Left lung (tissue), 10 donors: Measurements from ENCODE around the gene TRPC4. TPM values are rescaled to one million over a fixed set of nuclear protein-coding genes. Genes with fewer than 3 reads are reported as not detected.

Experiments used
- ATAC-seq: fragments of 200-7000 bp; cut with Tn5 transposase; one replicate; pipeline ENCODE4 v1.9.1; 2020; ENCODE audit warnings: moderate library complexity
- DNase-seq, 4 donors: peaks; one replicate each; pipeline ENCODE4 v3.0.0-alpha.2; 2013 to 2020
- H3K27ac ChIP-seq, 2 donors: fragments of 200-600 bp; sonication (generic) in 1 of 2; one replicate each; pipeline versions ENCODE4 v1.5.0 to v1.8.0; 2020 to 2021
- H3K27me3 ChIP-seq, 2 donors: fragments of 200-600 bp; sonication (generic) in 1 of 2; one replicate each; pipeline versions ENCODE4 v1.5.0 to v1.8.0; 2020 to 2021
- H3K36me3 ChIP-seq, 2 donors: fragments of 200-600 bp; sonication (generic) in 1 of 2; one replicate each; pipeline versions ENCODE4 v1.5.0 to v1.8.0; 2020 to 2021
- H3K4me1 ChIP-seq, 2 donors: fragments of 200-600 bp; one replicate each; pipeline ENCODE4 v1.8.0; 2021
- H3K4me3 ChIP-seq, 2 donors: fragments of 200-600 bp; sonication (generic) in 1 of 2; one replicate each; pipeline versions ENCODE4 v1.5.0 to v1.8.0; 2020 to 2021; ENCODE audit warnings: mild to moderate bottlenecking in 1 of 2
- H3K9me3 ChIP-seq, 2 donors: fragments of 200-600 bp; sonication (generic) in 1 of 2; one replicate each; pipeline versions ENCODE4 v1.5.0 to v1.8.0; 2020 to 2021
- intact Hi-C, 2 donors: fragments of 100-400 bp; cut with DNase I; formaldehyde crosslinking; loops; one replicate each; pipeline versions ENCODE4 v1.11.2 to v1.14.2; 2022
- polyA plus RNA-seq, 6 donors: library from polyadenylated mRNA; unstranded; fragments of 120-200 nt; gene quantifications; one replicate each; pipeline ENCODE4 v1.2.1, GENCODE V29; 2013; ENCODE audit not compliant: insufficient read length in 6 of 6
- total RNA-seq, 2 donors: library from RNA; stranded (reverse); fragmentation: NEBNext Ultra II Directional; extraction: Animal tissue kit (Norgen Biotek cat#: 25700); gene quantifications; one replicate each; pipeline ENCODE4 v1.2.1, GENCODE V29; 2021
- TF ChIP-seq, protein P1 (sequence below), 2 donors: fragments of 200-600 bp; sonication (generic) in 1 of 2; IDR thresholded peaks; one replicate each; pipeline versions ENCODE4 v1.5.0 to v1.8.0; 2021; ENCODE audit warnings: antibody characterized with exemption in 2 of 2
- donor health status: DM: no; HTN: yes; CAD: no.
- donor health status: DM: no; HTN: no; CAD: no.

The TRPC4 gene
- total and polyA plus RNA-seq, 8 donors, result 0.13 to 2.1 (median 0.25) TPM

DNA sequence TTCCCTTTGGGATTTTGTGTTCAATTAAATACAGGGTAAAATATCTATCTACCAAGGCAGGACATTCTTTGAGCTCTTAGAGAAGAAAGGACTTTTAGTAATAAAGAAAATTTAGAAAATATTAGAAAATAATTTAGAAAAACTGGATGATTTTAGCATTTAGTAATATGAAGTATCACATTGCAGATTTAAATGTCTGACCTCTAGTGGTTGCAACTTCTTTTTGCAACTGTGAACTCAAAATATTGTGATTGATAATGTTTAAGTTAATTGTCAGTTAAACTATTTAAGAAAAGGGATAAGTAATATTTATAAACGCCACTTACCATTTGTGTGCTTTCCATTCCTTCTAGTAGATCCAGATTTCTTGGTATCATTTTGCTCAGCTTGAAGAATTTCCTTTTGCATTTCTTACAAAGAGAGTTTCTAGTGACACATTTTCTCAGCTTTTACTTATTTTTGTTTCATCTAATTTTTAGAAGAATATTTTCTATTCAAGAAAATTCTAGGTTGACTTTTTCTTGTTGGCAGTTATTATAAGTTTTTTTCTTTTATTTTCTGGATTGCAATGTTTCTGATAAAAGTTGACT is 260.7 kb downstream of the TRPC4 start:
- ATAC-seq (no peak), DNase-seq (no peak)
- Histone ChIP-seq H3K36me3 (no peaks in the 10 kb centered on the region), H3K4me3 (no peak overlapping the region), H3K27ac (no peak overlapping the region), H3K9me3 (peaks cover 0 to 1% of the 10 kb centered on the region in 2 donors), H3K27me3 (no peaks in the 10 kb centered on the region), H3K4me1 (no peaks in the 10 kb centered on the region)
- TF ChIP-seq, protein P1, sequence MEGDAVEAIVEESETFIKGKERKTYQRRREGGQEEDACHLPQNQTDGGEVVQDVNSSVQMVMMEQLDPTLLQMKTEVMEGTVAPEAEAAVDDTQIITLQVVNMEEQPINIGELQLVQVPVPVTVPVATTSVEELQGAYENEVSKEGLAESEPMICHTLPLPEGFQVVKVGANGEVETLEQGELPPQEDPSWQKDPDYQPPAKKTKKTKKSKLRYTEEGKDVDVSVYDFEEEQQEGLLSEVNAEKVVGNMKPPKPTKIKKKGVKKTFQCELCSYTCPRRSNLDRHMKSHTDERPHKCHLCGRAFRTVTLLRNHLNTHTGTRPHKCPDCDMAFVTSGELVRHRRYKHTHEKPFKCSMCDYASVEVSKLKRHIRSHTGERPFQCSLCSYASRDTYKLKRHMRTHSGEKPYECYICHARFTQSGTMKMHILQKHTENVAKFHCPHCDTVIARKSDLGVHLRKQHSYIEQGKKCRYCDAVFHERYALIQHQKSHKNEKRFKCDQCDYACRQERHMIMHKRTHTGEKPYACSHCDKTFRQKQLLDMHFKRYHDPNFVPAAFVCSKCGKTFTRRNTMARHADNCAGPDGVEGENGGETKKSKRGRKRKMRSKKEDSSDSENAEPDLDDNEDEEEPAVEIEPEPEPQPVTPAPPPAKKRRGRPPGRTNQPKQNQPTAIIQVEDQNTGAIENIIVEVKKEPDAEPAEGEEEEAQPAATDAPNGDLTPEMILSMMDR (IDR thresholded peaks at IDR 0.05), result peak; percentile 10 to 20
- intact Hi-C loops, result no loop called here

DNA sequence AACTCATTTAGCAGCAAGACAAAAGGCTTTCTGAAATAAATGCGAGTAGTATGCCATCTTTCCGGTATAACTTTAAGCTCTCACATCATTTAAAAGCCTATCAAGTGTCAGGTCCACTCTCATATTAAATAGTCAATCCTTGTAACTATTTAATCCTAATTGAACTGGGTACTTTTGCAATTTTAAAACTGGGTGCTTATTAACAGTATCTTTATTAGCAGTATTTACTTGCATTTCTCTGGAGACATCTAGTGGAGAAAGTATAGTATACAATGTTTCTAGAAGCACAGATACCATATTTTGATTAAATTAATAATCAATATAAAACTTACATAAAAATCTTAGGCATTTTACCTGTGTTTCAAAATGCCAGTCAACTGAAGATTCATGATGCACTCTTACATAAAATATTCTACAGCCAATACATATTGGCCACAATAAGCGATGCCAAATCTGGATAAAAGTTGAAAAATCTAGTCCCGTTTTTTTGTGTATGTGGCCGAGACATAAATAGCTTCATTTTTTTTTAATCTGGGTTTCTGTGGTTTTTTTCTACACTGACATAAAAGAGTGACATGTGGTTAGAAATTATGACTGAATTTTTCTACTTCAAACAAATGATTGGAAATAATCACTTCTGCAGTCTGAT is 266.7 kb downstream of the TRPC4 start:
- DNase-seq, result no peak
- Histone ChIP-seq H3K4me3 (no peak overlapping the region), H3K9me3 (peaks cover 0 to 1% of the 10 kb centered on the region in 2 donors), H3K27ac (no peak overlapping the region), H3K4me1 (no peaks in the 10 kb centered on the region), H3K36me3 (no peaks in the 10 kb centered on the region), H3K27me3 (no peaks in the 10 kb centered on the region)
- TF ChIP-seq, protein P1 (IDR thresholded peaks at IDR 0.05), result peak; percentile 21 to 53
- peak; percentile 52 for ATAC-seq
- intact Hi-C loops, result loop anchor here in 1 of 2 donors (2.0 kb wide), 1 partner anchor 494 kb away; no protein-coding TSS in a partner anchor

DNA sequence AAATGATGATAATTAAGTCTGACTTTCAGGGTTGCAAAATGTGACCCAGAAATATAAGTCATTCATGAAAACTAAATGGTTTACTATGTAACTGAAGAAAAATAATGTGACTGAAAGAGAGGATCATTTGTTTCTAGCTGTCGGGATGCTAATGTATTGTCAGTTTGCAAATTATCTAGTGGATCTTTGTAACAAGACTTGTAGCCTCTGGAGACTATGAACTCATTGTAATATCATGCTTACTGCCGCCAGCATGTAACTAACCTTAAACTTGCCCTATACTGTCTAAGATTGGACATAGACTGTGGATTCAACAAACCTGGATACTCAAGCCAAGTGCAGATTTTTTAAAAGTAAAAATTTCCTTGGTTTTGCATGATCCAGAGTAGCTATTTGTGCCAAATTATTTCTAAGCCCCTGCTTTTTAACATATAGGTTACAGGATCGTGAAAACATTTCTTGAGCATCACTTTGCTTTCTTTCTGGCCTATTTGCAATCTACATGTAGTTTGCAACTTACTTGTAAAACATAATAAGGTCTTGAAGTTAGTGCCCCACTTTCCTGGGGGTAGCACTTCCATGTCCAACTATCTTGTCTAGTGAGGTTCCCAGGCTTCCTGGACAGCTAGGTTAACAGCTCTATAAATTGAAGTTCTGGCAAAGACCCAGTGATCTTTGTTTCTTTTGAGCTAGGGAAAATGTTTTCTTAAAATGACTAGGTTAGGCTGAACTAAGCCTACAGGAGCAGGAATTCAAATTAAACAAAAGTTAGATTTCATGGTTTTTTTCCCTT is 267.7 kb downstream of the TRPC4 start:
- Histone ChIP-seq H3K9me3 (no peaks in the 10 kb centered on the region), H3K4me1 (no peaks in the 10 kb centered on the region), H3K27ac (no peak overlapping the region), H3K36me3 (no peaks in the 10 kb centered on the region), H3K4me3 (no peak overlapping the region), H3K27me3 (no peaks in the 10 kb centered on the region)
- TF ChIP-seq, protein P1 (IDR thresholded peaks at IDR 0.05), result no peak
- DNase-seq (no peak), ATAC-seq (no peak)
- intact Hi-C loops, result loop anchor here in 1 of 2 donors (2.0 kb wide), 1 partner anchor 493 kb away; no protein-coding TSS in a partner anchor

DNA sequence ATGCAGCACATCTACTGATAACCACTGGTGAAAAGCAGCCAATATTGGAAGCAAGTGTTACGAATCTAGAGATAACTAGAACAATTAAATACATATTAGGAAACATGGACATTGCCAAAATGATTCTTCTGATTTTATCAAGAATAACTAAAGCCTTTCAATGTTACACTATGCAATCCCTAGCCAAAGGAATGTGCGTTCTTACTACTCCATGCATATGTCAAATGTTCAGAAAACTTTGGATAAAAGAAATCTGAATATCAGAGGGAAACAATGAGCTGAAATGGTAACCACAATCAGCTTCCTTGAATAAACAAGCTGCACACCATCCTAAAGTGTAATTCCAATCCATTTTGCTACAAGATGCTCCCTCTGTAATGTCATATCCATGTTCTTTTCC is 270.1 kb downstream of the TRPC4 start:
- Histone ChIP-seq H3K4me1 (no peaks in the 10 kb centered on the region), H3K4me3 (no peak overlapping the region), H3K9me3 (no peaks in the 10 kb centered on the region), H3K27me3 (no peaks in the 10 kb centered on the region), H3K27ac (no peak overlapping the region), H3K36me3 (no peaks in the 10 kb centered on the region)
- TF ChIP-seq, protein P1 (IDR thresholded peaks at IDR 0.05), result no peak
- intact Hi-C loops, result no loop called here
- DNase-seq, result no peak
- ATAC-seq, result no peak

DNA sequence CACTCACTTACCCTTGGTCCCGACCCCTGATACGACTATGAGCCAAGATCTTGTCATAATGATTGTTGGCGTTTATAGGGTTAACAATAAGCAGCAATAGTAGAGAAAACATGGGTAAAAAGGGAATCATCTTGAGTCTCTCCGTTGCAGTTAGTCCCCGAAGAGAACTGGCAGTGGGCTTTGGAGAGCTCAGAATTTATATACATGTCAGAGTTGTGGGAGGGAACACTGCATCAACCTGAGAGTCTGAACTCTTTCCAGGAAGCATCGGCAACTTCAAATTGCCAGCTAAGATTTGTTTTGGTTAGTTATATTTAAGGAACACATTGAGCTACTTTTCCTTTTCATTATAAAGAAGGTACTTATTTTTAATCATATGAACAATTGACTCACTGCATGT is 271.0 kb downstream of the TRPC4 start, which contains the start of gene POSTN:
Gene POSTN (minus strand): TSS at position 172 of the 400 bp plus-strand sequence. CDS start 42 bp downstream, at position 130.
- H3K36me3 ChIP-seq, result no peaks in the 10 kb centered on the region
- H3K9me3 ChIP-seq, result no peaks in the 10 kb centered on the region
- intact Hi-C loops, result no loop called here
- no peaks in the 10 kb centered on the region for H3K4me1 ChIP-seq
- DNase-seq (peak in 1 of 4 donors; percentile 63), ATAC-seq (no peak)
- peak within 1 kb of the TSS in 1 of 2 donors; percentile 4 for H3K4me3 ChIP-seq
- TF ChIP-seq, protein P1 (IDR thresholded peaks at IDR 0.05), result no peak
- H3K27ac ChIP-seq, result no peak within 1 kb of the TSS
- H3K27me3 ChIP-seq, result no peaks in the 10 kb centered on the region
